GM08714 (cell line): Measurements from ENCODE around the gene FOCAD.

Source experiments
- H3K4me3 ChIP-seq: fragments of 200-500 bp; sonication (Bioruptor generic); 2 replicates; pipeline ENCODE4 v1.5.1; 2014; ENCODE audit warnings: mild to moderate bottlenecking, low read length, inconsistent platforms
- ZNF274 ChIP-seq: IDR thresholded peaks from 2 replicates; pipeline ENCODE4 v1.6.1; 2012; ENCODE audit warnings: mild to moderate bottlenecking, low read depth, low read length

The FOCAD gene

GRCh38 chr9:20734275-20734674 lies 50.2 kb downstream of the FOCAD start:
- H3K4me3 ChIP-seq, result no peak overlapping the region
- no peak for TF ChIP-seq ZNF274

GRCh38 chr9:20740304-20740703 lies 56.2 kb downstream of the FOCAD start:
- TF ChIP-seq ZNF274, result no peak

GRCh38 chr9:20740929-20741582 lies 57.0 kb downstream of the FOCAD start:
- H3K4me3 ChIP-seq, result no peak overlapping the region
- no peak for TF ChIP-seq ZNF274

More at GRCh38 chr9:20740304-20740703, 56.2 kb downstream of the FOCAD start:
- H3K4me3 ChIP-seq, result no peak overlapping the region

GRCh38 chr9:20742833-20743232 lies 58.8 kb downstream of the FOCAD start:
- no peak for TF ChIP-seq ZNF274
- no peak overlapping the region for H3K4me3 ChIP-seq

GRCh38 chr9:20744036-20744630 lies 60.1 kb downstream of the FOCAD start:
- no peak for TF ChIP-seq ZNF274
- no peak overlapping the region for H3K4me3 ChIP-seq

GRCh38 chr9:20746967-20747366 lies 62.9 kb downstream of the FOCAD start:
- TF ChIP-seq ZNF274, result no peak
- no peak overlapping the region for H3K4me3 ChIP-seq

- no peak overlapping the region for H3K4me3 ChIP-seq
- TF ChIP-seq ZNF274, result no peak
Measured at GRCh38 chr9:20749496-20750198, 65.6 kb downstream of the FOCAD start.

DNA sequence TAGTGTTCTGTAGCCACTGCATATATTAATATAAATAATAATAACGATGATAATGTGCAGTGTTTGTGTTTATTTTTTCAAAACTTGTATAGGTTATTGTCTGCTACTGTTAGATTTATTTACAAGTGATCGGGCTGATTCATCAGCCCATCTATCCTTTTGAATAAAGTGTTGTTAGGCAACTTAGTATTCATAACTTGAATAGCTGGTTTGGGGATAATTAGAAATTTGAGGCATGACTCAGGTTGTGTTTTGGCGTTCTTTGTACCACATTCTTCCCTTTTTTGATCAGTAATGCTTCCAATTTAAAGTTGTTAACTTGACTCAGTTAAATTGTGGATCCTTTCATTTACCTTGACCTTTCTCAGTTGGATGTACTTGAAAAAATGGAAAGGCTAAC lies 69.7 kb downstream of the FOCAD start:
- H3K4me3 ChIP-seq, result no peak overlapping the region
- no peak for TF ChIP-seq ZNF274

DNA sequence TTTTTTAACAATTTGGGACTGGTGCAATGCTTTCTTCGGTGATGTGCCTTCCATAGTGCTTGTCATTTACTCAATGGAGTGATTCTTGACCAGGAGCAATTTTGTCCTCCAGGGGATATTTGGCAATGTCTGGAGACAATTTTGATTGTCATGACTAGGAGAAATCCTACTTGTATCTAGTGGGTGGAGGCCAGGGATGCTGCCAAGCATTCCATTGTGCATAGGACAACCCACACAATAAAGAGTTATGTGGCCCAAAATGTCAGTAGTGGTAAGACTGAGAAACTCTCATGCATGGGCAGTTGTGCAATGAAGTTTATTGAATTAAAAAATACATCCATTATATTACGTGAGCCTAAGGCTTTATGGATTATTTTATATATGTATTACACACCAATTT lies 70.5 kb downstream of the FOCAD start:
- TF ChIP-seq ZNF274, result no peak
- H3K4me3 ChIP-seq, result no peak overlapping the region

DNA sequence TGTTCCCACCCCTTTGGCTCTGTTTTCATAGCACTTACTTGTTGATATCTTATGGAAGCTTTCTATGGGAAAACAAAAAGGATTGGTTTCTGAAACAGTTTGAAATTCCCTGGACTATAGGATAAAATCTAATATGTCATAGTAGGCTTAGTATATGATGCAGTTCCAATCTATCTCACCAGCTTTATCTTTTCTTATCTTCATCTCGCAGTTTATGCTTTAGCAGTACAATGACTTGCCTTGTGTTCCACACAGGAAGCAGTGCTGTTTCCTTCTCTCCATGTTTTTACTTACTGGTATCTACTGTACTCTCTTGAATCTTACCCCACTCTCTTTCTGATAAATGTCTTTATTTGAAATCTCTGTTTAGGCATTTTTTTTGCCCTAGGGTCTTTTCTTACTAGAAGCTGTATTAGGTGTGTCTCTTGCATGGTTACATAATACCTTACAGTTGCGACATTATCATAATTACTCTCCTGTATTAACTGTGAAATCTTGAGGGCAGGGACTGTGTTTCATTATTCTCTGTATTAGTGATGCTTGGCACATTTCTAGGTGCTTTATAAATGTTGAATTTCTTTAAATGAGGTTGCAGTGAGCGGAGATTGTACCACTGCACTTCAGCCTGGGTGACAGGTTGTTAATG lies 76.3 kb downstream of the FOCAD start:
- TF ChIP-seq ZNF274, result no peak
- H3K4me3 ChIP-seq, result no peak overlapping the region

GRCh38 chr9:20770947-20771346 lies 86.9 kb downstream of the FOCAD start:
- TF ChIP-seq ZNF274, result no peak
- no peak overlapping the region for H3K4me3 ChIP-seq

DNA sequence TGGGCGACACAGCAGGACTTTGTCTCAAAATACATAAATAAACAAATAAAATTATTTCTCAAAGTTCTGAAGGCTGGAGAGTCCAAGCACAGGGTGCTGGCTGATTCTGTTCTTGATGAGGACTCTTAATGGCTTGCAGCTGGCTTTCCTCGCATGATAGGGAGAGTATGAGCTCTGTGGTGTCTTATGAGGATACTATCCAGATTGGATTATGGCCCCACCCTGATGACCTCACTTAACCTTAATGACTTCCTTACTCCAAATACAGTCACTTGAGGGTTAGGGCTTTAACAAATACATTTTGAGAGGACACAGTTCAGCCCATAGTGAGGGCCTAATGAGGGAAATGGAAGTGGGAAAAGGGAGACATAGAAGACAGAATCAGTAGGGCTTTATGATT lies 87.7 kb downstream of the FOCAD start:
- TF ChIP-seq ZNF274, result no peak
- no peak overlapping the region for H3K4me3 ChIP-seq

GRCh38 chr9:20775683-20776082 lies 91.6 kb downstream of the FOCAD start:
- no peak for TF ChIP-seq ZNF274
- H3K4me3 ChIP-seq, result no peak overlapping the region

DNA sequence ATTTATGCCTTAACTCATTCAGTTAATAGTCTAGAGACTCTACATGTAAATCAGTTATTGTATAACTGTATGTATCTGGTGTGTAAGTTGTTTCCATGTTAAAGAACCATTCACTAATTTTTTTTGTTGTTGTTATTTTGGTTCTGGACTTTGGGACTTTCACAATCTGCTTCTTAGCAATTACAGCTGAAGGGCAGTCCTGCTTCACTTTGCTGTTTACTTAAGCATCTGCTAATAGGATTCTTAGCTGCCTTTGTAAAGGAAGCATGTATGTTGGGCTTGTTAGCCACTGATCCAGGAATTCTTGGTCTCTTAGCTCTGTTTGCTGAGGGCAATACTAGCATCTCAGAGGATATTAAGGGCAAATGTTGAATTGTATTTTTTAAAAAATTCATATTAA lies 97.0 kb downstream of the FOCAD start:
- no peak for TF ChIP-seq ZNF274
- no peak overlapping the region for H3K4me3 ChIP-seq

- no peak overlapping the region for H3K4me3 ChIP-seq
- no peak for TF ChIP-seq ZNF274
Measured at GRCh38 chr9:20782289-20782688, 98.2 kb downstream of the FOCAD start.
